K562 treated with DMSO at 1 percent for 4 hours (cell line): Measurements from ENCODE around the gene PRPSAP2. TPM values are rescaled to one million over a fixed set of nuclear protein-coding genes. Genes with fewer than 3 reads are reported as not detected.

Experiments used
- total RNA-seq: library from RNA; unstranded; fragments of 300-600 nt; gene quantifications from 2 replicates; pipeline ENCODE4 v1.2.3, GENCODE V29; 2022; ENCODE audit not compliant: insufficient read depth

The PRPSAP2 gene
- 21.2 and 31.9 TPM in 2 replicates for total RNA-seq

GRCh38 chr17:18857864-18858566 lies at the start of gene PRPSAP2:
TSS of gene PRPSAP2 (plus strand) at chr17:18858131. CDS start at chr17:18865834, 7,703 bp downstream.

GRCh38 chr17:18951941-18952842 lies 94.3 kb downstream of the PRPSAP2 start, which contains the start of gene SLC5A10:
TSS of gene SLC5A10 (plus strand) at chr17:18952165. CDS start at chr17:18952206, 41 bp downstream.

Other genes starting within 250 kb of the PRPSAP2 start
- not detected in 2 replicates for gene TBC1D28, start 213.7 kb upstream of the PRPSAP2 start, total RNA-seq
- 1.9 TPM in 1 of 2 replicates, not detected in the other for gene FOXO3B, start 175.8 kb upstream of the PRPSAP2 start, total RNA-seq
- gene FBXW10, start 114.1 kb upstream of the PRPSAP2 start, total RNA-seq: not detected in 2 replicates
- 18.3 and 21.0 TPM in 2 replicates for gene TVP23B, start 76.9 kb upstream of the PRPSAP2 start, total RNA-seq
- gene SLC5A10, start 94.0 kb downstream of the PRPSAP2 start, total RNA-seq: not detected in 2 replicates
- 4.3 and 7.3 TPM in 2 replicates for gene FAM83G, start 146.6 kb downstream of the PRPSAP2 start, total RNA-seq
- not detected in 2 replicates for gene GRAP, start 188.8 kb downstream of the PRPSAP2 start, total RNA-seq